Measurements from ENCODE around the gene GATAD2B. TPM values are rescaled to one million over a fixed set of nuclear protein-coding genes. Genes with fewer than 3 reads are reported as not detected.

GATAD2B gene
- total and polyA plus RNA-seq, 2 of the 4 experiments (the other 2 are of a cell fraction): 3.8 to 6.2 TPM

DNA sequence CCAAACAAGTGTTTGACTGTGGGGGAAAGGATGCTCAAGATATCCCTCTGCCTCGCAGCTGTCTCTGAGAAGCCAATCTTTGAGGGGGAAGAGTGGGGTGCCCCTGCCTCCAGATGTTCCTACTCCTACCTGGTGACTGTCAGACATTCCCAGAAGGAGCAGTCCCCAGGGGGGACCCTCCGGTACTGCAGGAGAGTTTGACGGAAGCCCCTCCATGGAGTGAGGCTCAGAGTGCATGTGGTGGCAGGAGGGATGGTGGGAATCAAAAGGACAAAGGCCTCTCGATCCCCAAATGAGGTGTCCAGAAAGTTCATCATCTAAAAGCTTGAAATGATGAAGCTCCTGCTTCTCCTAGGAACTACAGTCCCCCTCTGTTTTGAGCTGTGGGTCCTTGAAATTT lies 142.2 kb downstream of the GATAD2B start:
- H3K4ac ChIP-seq (ENCODE audit: low read depth, low read length): no peak overlapping the region
- H2BK5ac ChIP-seq (ENCODE audit: low read depth, low read length, poor library complexity, severe bottlenecking): no peak overlapping the region
- POLR2A ChIA-PET (ENCODE audit: unreplicated experiment): no interaction called here
- DNase-seq: no peak
- no peak overlapping the region for H3K23ac ChIP-seq (ENCODE audit: low read depth, low read length)
- TF ChIP-seq NFE2L2 (IDR thresholded peaks at IDR 0.05; ENCODE audit: low read depth, low read length): no peak
- TF ChIP-seq RAD21 (IDR thresholded peaks at IDR 0.05; ENCODE audit: low read length): no peak
- TF ChIP-seq, protein P1, sequence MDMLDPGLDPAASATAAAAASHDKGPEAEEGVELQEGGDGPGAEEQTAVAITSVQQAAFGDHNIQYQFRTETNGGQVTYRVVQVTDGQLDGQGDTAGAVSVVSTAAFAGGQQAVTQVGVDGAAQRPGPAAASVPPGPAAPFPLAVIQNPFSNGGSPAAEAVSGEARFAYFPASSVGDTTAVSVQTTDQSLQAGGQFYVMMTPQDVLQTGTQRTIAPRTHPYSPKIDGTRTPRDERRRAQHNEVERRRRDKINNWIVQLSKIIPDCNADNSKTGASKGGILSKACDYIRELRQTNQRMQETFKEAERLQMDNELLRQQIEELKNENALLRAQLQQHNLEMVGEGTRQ (IDR thresholded peaks at IDR 0.05; ENCODE audit: low read depth, low read length): no peak
- no peak for TF ChIP-seq MAZ (IDR thresholded peaks at IDR 0.05; ENCODE audit: borderline replicate concordance, low read depth, low read length)
- no peak for TF ChIP-seq ELK1 (IDR thresholded peaks at IDR 0.05; ENCODE audit: borderline replicate concordance, low read depth, low read length)
- no peak for TF ChIP-seq MXI1 (IDR thresholded peaks at IDR 0.05; ENCODE audit: borderline replicate concordance, low read depth, low read length)
- no peak for TF ChIP-seq MAFK (IDR thresholded peaks at IDR 0.05; ENCODE audit: low read depth, low read length)
- no peak overlapping the region for H4K91ac ChIP-seq (ENCODE audit: insufficient read depth, low read depth, low read length)
- H3K14ac ChIP-seq (replicated peaks; ENCODE audit: low read depth, low read length): no peak overlapping the region
- intact Hi-C loops (cut with micrococcal nuclease): no loop called here
- H3K79me1 ChIP-seq (ENCODE audit: low read depth in 1 of 2, low read length in 2 of 2): peaks cover 3 to 8% of the 10 kb centered on the region in 2 experiments; a peak in 1 of 4 replicates
- no peak overlapping the region for H3K9ac ChIP-seq (ENCODE audit: low read depth, low read length)
- CTCF ChIA-PET: no interaction called here
- H2BK15ac ChIP-seq (ENCODE audit: low read depth, low read length): no peak overlapping the region
- H3K18ac ChIP-seq (ENCODE audit: low read depth, low read length): no peak overlapping the region
- no peak for ATAC-seq (ENCODE audit: low read depth)
- no peak overlapping the region for H2AK9ac ChIP-seq (replicated peaks; ENCODE audit: low read depth, low read length, poor library complexity)
- no peaks in the 10 kb centered on the region for H3K36me3 ChIP-seq (ENCODE audit: control insufficient read depth, insufficient read depth, low read length)
- no peak overlapping the region for H2BK120ac ChIP-seq (ENCODE audit: low read depth, low read length)
- H3K9me1 ChIP-seq (ENCODE audit: insufficient read depth, low read length): no peaks in the 10 kb centered on the region; the same call in 1 of the 2 replicates
- in situ Hi-C loops (cut with MboI; ENCODE audit: low sequenced_read_pairs): no loop called here
- H3K4me1 ChIP-seq (ENCODE audit: control insufficient read depth, insufficient read depth, low read length): peaks cover 8% of the 10 kb centered on the region; the same call in 1 of the 2 replicates
- no peaks in the 10 kb centered on the region for H3K9me3 ChIP-seq (ENCODE audit: control insufficient read depth, insufficient read depth, low read length)
- H4K5ac ChIP-seq (ENCODE audit: low read depth, low read length): no peak overlapping the region
- BruUV-seq (replicated peaks): no TSS peak
- whole genome bisulfite sequencing, 2 experiments (ENCODE audit: extremely low coverage in 2 of 2, insufficient read length in 1 of 2): 100% methylated on average over 2 of the region's 4 CpGs; no CpG with 5 or more reads in 1 of the 2 experiments
- no peak overlapping the region for H3K4me2 ChIP-seq (ENCODE audit: low read depth, low read length)
- no peak overlapping the region for H3K4me3 ChIP-seq (ENCODE audit: insufficient read depth, low read depth, low read length)
- H3K27me3 ChIP-seq (ENCODE audit: control insufficient read depth, insufficient read depth, low read length): no peaks in the 10 kb centered on the region
- no peak overlapping the region for H3K27ac ChIP-seq (ENCODE audit: insufficient read depth, low read length)
- dilution Hi-C loops (cut with HindIII; ENCODE audit: low sequenced_read_pairs, unreplicated experiment): no loop called here
- no peak overlapping the region for H2AK5ac ChIP-seq (ENCODE audit: low read depth, low read length)
- H4K8ac ChIP-seq (ENCODE audit: low read depth in 2 of 2, low read length in 2 of 2): no peak overlapping the region
- no peak overlapping the region for H2BK20ac ChIP-seq (ENCODE audit: low read depth, low read length)
- no peak overlapping the region for H2AFZ ChIP-seq (replicated peaks; ENCODE audit: low read length, poor library complexity)
- H3K56ac ChIP-seq (ENCODE audit: extremely low read depth, insufficient read depth, low read length): no peak overlapping the region
- H4K20me1 ChIP-seq (ENCODE audit: insufficient read depth, low read length): no peaks in the 10 kb centered on the region
